ENCODE data around the gene RBM22. TPM values are rescaled to one million over a fixed set of nuclear protein-coding genes. Genes with fewer than 3 reads are reported as not detected.
A peak's percentile ranks its signal among the peaks of the same experiment; 100 is the strongest.

Gene RBM22
- total and polyA plus RNA-seq, 2 experiments from 2014 or later, result 32.9 to 42.6 TPM

GRCh38 chr5:150653145-150653761, 47.6 kb downstream of the RBM22 start:
- TF ChIP-seq EZH2 (IDR thresholded peaks at IDR 0.05; ENCODE audit: borderline replicate concordance) (no peak), EZH2phosphoT487 (IDR thresholded peaks at IDR 0.05; ENCODE audit: low read depth, severe bottlenecking, unreplicated experiment) (no peak)
- TF ChIP-seq, protein P1, sequence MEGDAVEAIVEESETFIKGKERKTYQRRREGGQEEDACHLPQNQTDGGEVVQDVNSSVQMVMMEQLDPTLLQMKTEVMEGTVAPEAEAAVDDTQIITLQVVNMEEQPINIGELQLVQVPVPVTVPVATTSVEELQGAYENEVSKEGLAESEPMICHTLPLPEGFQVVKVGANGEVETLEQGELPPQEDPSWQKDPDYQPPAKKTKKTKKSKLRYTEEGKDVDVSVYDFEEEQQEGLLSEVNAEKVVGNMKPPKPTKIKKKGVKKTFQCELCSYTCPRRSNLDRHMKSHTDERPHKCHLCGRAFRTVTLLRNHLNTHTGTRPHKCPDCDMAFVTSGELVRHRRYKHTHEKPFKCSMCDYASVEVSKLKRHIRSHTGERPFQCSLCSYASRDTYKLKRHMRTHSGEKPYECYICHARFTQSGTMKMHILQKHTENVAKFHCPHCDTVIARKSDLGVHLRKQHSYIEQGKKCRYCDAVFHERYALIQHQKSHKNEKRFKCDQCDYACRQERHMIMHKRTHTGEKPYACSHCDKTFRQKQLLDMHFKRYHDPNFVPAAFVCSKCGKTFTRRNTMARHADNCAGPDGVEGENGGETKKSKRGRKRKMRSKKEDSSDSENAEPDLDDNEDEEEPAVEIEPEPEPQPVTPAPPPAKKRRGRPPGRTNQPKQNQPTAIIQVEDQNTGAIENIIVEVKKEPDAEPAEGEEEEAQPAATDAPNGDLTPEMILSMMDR (IDR thresholded peaks at IDR 0.05; ENCODE audit: poor library complexity), result peak; percentile 7
- no peaks in the 10 kb centered on the region for H3K9me3 ChIP-seq (ENCODE audit: low read depth)
- H3K27ac ChIP-seq, result no peak overlapping the region
- DNase-seq (ENCODE audit: low spot score), result no peak
- no peaks in the 10 kb centered on the region for H3K36me3 ChIP-seq (replicated peaks; ENCODE audit: insufficient read depth, low read depth)
- H3K27me3 ChIP-seq, result no peaks in the 10 kb centered on the region
- no peaks in the 10 kb centered on the region for H4K20me1 ChIP-seq (ENCODE audit: insufficient read depth, poor library complexity, severe bottlenecking)
- no peak overlapping the region for H2AFZ ChIP-seq
- whole genome bisulfite sequencing (ENCODE audit: low lambda C conversion rate, missing lambda C conversion rate), result 78% methylated on average over 5 of the region's 5 CpGs
- no peaks in the 10 kb centered on the region for H3K9me2 ChIP-seq (replicated peaks; ENCODE audit: insufficient read depth)
- H3K4me3 ChIP-seq, result no peak overlapping the region
- H3K79me2 ChIP-seq, result no peaks in the 10 kb centered on the region
- no peak overlapping the region for H3K4me2 ChIP-seq
- H3K4me1 ChIP-seq (ENCODE audit: insufficient read depth), result peaks cover 11% of the 10 kb centered on the region

DNA sequence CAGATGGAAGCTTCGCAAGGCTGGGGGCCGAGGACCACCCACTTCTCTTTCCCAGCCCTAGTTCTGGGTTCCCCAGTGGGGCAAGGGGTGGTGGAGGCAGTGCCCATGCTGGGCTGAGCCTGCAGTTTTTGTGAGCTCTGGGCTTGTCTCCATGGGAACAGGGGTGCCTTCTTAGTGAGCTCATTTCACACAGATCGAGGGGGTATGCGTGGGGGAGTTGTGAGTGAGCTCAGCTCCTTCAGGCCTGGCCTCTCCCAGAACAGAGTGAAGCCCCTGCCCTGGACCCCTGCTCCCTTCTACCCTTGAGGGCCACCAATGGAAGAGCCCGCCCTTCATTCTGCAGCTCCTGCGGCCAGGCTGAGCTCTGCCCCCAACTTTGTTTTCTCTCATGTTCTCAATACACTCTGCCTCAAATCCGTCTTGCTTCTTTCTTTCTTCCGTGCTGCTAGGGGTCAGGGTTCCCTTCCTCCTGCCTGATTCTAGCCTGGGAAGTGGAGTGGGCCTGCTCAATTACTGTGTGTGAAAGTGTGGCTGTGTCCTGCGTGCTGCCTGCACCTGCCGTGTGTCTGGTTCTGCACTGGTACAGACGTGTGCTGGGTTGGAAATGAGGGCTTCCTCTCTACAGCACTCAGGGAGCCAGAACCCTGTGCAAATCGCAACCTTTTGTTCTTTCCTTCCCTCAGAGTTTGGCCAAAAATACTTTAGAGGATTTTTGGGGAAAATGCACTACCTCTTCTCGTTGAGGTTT, 48.8 kb downstream of the RBM22 start:
- Histone ChIP-seq H3K9me3 (ENCODE audit: low read depth) (no peaks in the 10 kb centered on the region), H3K79me2 (peaks cover 3% of the 10 kb centered on the region), H3K4me1 (ENCODE audit: insufficient read depth) (peaks cover 7% of the 10 kb centered on the region), H3K27ac (no peak overlapping the region), H3K4me3 (no peak overlapping the region), H3K9me2 (replicated peaks; ENCODE audit: insufficient read depth) (no peaks in the 10 kb centered on the region), H3K27me3 (no peaks in the 10 kb centered on the region), H4K20me1 (ENCODE audit: insufficient read depth, poor library complexity, severe bottlenecking) (no peaks in the 10 kb centered on the region), H2AFZ (no peak overlapping the region), H3K4me2 (no peak overlapping the region), H3K36me3 (replicated peaks; ENCODE audit: insufficient read depth, low read depth) (no peaks in the 10 kb centered on the region)
- 88% methylated on average over 13 of the region's 13 CpGs for WGBS (ENCODE audit: low lambda C conversion rate, missing lambda C conversion rate)
- no peak for DNase-seq (ENCODE audit: low spot score)
- TF ChIP-seq EZH2 (IDR thresholded peaks at IDR 0.05; ENCODE audit: borderline replicate concordance) (no peak), EZH2phosphoT487 (IDR thresholded peaks at IDR 0.05; ENCODE audit: low read depth, severe bottlenecking, unreplicated experiment) (no peak)
- TF ChIP-seq, protein P1 (IDR thresholded peaks at IDR 0.05; ENCODE audit: poor library complexity), result no peak

- Histone ChIP-seq H3K4me1 (ENCODE audit: insufficient read depth) (peaks cover 3% of the 10 kb centered on the region), H3K4me2 (no peak overlapping the region), H3K79me2 (peaks cover 7% of the 10 kb centered on the region), H4K20me1 (ENCODE audit: insufficient read depth, poor library complexity, severe bottlenecking) (no peaks in the 10 kb centered on the region), H3K9me3 (ENCODE audit: low read depth) (no peaks in the 10 kb centered on the region), H3K27ac (no peak overlapping the region), H3K36me3 (replicated peaks; ENCODE audit: insufficient read depth, low read depth) (no peaks in the 10 kb centered on the region), H3K4me3 (no peak overlapping the region), H3K27me3 (no peaks in the 10 kb centered on the region), H2AFZ (no peak overlapping the region), H3K9me2 (replicated peaks; ENCODE audit: insufficient read depth) (no peaks in the 10 kb centered on the region)
- TF ChIP-seq, protein P1 (IDR thresholded peaks at IDR 0.05; ENCODE audit: poor library complexity), result no peak
- TF ChIP-seq EZH2 (IDR thresholded peaks at IDR 0.05; ENCODE audit: borderline replicate concordance), result no peak
- no peak for DNase-seq (ENCODE audit: low spot score)
- 92% methylated on average over 1 of the region's 1 CpG for WGBS (ENCODE audit: low lambda C conversion rate, missing lambda C conversion rate)
These were observed 49.5 kb downstream of the RBM22 start for GRCh38 chr5:150651382-150651781.
